HG03045 (cell line): Measurements from ENCODE around the gene FGF2.
"Not testable (repeated sequence)": the region's sequence is repeated elsewhere in the genome, so short reads cannot be mapped to it uniquely, and the experiment has no call there.

Source experiments
- ATAC-seq: cut with Tn5 transposase; IDR thresholded peaks from one replicate; pipeline ENCODE4 v1.9.1; 2021; ENCODE audit warnings: mild to moderate bottlenecking, moderate library complexity; ENCODE audit not compliant: unreplicated experiment

Gene FGF2

DNA sequence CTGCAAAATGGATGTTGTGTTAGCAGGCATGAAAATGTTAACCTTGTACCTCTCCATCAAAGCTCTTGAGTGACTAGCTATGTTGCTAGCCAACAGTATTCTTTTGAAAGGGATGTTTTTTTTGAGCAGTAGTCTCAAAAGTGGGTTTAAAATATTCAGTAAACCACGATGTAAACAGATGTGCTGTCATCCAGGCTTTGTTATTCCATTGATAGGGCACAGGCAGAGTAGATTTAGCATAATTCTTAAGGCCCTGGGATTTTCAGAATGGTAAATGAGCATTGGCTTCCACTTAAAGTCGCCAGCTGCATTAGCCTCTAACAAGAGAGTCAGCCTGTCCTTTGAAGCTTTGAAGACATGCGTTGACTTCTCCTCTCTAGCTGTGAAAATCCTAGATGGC lies 18.4 kb downstream of the FGF2 start:
- ATAC-seq = no peak

DNA sequence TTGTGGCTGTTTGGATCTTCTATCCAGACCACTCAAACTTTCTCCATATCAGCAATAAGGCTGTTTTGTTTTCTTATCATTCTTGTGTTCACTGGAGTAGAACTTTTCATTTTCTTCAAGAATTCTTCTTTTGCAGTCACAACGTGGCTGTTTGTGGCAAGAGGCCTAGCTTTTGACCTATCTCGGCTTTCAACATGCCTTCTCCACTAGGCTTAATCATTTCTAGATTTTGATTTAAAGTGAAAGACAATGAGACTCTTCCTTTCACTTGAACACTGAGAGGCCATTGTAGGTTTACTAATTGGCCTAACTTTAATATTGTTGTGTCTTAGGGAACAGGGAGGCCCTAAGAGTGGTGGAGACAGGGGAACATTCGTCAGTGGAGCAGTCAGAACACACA lies 19.1 kb downstream of the FGF2 start:
- ATAC-seq = no peak

DNA sequence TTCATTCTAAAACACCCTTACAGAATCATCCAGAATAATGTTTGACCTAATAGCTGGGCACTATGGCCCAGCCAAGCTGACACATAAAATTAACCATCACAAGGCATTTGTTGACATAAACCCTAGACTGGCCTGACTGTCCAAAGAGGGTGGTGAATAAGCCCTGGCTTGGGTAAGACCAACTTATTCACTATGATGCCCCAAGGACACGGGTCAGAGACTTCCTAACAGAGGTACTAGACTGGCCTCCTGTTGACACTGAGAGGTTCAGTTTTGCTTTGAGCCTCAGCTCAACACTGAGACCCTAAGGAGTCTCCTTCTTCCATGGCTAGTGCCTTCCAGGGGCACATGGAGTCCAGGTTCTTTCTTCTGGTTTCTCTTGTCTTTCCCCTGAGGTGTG lies 21.3 kb downstream of the FGF2 start:
- no peak for ATAC-seq

DNA sequence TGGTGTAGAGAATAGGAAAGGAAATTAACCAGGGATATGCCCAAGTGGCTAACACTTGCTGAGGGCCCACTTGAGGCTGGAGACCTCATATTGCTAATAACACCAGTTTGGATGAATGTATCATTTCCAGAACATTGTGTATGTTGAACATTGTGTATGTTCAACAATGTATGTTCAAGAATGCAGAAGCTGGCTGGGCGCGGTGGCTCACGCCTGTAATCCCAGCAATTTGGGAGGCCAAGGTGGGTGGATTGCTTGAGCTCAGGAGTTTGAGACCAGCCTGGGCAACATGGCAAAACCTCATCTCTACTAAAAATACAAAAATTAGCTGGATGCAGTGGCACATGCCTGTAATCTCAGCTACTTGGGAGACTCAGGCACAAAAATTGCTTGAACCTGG lies 23.2 kb downstream of the FGF2 start:
- not testable (repeated sequence) for ATAC-seq

DNA sequence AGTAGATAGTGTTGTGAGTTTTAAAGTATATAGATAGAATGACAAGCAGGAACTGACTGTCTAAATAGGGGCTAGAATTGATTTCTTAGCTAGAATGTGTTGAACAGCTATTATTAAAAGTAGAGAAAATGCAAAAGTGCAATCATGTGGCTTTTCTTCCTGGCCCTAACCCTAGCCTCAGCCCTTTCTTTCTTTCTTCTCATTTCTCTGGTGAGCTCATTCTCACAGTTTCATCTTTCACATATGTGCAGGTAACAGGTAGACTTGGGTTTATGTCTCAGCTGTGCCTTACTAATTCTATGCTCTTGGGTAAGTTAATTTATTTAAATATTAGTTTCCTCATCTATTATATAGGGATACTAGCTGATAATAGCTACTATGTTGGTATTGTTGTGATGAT lies 24.9 kb downstream of the FGF2 start:
- ATAC-seq = no peak

DNA sequence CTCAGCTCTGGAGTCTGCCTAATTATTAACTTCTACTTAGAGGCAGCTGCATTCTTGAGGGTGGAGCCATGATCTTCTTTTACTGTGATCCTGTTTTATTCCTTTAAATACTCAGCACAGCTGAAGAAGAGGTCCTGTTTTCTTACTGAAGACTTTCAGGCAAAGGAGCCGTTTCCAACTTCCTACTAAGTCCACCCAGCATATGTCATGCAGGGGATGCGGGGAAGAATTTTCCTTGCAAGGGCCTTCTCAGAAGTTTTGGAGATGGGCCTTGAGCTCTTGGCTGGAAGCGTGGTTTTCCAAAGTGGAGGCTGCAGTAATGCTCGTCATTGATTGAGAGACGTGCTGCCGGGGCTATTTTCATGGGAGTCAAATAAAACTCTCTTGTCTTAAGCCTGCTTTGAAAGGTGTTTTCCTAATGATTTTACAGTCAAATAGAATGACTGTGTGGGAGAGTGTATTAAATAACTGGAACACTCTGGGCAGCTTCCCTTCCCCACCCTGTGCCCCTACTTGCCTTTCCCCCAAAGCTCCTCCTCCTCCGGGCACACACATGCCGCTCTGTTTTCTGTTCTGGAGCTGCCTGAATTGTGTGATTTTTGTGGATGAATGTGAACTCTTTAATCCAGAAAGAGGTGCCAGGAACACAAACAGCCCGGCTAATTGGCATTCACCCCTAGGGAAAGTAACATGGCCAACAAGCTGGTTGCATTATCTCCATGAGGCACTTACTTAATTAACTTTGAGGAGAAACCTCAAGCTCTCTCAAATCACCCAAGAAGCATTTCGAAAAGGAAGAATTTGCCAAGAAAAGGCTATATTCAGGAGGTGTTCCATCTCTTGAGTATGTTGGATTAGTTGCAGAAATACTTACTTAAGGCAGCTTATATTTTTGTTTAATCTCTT lies 28.1 kb downstream of the FGF2 start:
- ATAC-seq = no peak

DNA sequence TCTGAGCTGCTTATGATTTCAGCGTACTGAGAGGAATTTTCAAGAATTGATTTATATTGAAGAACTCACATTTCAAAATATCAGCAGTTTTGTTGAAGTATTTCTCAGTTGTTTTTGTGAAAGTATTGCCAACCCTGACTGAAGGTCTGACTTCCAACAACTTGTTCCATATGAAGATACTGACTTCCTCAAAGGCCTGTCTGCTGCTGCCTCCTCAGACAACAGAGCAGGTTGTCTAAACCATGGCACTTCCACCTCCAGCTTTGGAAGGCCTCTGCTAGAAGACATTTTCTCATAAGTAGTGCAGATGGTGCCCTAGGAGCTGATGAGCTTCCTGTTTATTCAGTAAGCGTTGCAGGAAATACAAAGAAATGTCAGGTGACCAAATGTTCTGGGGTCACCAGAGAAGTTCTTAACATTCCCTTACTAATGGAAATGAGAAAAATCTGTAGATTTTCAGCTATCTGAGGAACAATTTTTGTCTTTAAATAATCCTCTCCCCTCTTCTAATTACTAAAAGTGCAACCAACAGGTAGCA lies 28.8 kb downstream of the FGF2 start:
- ATAC-seq = no peak

DNA sequence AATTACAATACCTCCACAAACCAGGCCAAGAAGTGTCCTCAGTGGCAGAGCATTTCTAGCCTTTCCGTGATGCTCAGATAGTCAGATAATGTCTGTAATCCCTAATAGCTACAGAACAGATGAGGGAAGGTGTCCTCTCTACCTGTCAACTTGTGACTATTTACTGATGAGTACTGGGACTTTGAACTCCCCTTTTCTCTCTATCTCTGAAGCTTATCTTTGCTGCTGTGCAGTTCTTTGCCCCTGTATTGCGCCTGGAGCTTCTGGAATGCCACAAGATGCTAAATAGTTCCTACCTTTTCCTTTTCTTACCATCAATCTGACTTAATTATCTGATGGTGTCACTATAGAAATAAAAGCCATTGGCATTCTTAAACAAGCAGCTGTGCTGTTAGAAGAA lies 30.5 kb downstream of the FGF2 start:
- ATAC-seq = no peak

DNA sequence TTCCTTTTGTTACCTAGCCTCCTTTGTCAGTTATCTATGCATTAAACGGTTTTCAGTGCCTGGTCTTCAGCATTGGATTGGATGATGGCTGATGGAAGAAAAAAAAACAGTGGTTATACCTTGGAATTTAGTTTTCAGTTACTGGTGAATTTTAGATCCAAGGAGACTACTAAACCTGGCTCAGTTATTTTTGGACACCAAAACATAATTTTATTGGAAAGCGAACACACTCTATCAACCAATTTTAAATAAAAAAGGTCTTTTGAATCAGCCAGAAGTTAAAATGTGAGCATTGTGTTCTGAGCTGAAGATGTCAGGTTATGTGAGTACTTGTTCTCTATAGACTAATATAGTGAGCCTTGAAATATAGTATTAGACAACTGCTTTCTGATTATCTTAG lies 32.1 kb downstream of the FGF2 start:
- ATAC-seq = no peak

DNA sequence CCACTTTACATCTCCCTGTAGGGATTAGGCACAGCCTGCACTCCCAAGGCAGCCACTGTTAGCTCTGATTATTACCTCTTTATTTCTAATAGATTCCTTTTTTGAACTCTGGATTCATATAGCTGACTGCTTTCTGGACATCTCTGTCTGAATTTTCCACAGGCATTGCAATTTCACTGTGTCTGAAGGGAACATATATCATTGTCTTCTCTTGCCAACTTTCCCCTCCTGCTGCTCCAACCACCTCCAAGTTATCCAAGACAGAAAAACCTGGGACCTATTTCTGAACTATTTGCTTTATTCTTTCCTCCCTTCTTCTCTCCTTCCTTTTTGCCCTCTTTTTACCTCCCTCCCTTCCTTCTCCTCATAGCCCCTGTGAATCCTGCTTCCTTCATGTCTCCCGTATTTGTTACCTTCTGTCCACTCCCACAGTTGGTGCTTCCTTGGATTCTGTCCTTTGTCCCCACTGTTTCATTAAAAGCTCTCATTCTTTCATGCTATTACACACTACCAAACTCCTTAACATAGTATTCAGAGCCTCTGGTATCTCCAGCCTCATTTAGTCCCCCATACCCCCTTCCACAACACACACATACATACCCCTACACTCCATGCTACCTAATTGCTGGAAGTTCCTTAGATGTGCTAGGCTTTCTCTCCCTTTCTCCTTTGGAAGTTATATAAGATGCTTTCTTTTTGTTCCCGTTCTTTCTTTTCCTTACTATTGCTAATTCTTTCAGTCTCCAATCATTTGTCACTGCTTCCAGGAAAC lies 34.7 kb downstream of the FGF2 start:
- ATAC-seq = no peak

DNA sequence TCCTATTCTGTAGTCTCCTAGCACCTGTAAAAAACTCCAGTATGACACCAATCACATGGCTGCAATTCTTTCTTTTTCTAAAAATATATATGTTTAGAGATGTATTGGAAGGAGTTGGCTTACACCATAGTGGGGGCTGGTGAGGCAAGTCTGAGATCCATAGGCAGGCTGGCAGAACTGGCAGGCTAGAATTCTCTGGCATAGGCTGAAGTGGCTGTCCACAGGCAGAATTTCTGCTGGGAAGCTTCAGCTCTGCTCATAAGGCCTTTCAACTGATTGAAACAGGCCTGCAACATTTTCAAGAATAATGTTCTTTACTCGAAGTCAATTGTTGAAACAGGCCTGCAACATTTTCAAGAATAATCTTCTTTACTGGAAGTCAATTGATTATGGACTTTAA lies 37.0 kb downstream of the FGF2 start:
- no peak for ATAC-seq

DNA sequence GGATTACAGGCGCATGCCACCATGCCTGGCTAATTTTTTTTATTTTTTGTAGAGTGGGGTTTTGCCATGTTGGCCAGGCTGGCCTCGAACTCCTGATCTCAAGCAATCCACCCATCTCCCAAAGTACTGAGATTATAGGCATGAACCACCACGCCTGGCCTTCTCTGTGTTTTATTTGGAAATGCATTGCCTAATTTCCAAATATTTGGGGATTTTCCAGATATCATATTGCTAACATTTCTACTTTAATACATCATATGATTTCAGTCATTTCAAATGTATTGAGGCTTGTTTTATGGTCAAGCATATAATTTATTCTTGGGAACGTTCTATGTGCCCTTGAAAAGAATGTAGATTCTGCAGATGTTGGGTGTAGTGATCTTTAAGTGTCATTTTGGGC lies 38.8 kb downstream of the FGF2 start:
- no peak for ATAC-seq

DNA sequence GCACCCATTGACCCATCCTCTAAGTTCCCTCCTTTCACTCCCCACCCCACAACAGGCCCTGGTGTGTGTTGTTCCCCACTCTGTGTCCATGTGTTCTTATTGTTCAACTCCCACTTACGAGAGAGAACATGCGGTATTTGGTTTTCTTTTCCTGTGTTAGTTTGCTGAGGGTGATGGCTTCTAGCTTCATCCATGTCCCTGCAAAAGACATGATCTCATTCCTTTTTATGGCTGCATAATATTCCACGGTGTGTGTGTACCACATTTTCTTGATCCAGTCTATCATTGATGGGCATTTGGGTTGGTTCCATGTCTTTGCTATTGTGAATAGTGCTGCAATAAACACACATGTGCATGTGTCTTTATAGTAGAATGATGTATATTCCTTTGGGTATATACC lies 41.6 kb downstream of the FGF2 start:
- ATAC-seq = not testable (repeated sequence)

DNA sequence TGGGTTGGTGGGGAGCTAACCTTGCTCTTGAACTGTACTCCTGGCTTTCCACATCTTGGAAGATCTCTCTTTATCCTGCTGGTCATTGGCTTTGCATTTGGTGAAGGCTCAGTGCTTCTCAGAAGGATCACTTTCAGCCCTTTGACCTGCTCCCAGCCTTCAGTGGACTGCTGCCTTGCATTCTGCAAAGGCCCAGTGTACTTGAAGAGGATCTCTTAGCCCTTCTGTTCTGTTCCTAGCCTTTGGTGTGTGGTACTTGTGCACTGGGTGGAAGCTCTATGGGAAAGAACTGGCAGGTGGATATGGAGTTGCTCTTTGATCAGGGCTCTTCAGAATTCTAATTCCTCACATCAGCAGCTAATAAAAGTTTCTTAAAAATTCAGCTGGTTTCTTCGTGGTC lies 46.5 kb downstream of the FGF2 start:
- no peak for ATAC-seq

DNA sequence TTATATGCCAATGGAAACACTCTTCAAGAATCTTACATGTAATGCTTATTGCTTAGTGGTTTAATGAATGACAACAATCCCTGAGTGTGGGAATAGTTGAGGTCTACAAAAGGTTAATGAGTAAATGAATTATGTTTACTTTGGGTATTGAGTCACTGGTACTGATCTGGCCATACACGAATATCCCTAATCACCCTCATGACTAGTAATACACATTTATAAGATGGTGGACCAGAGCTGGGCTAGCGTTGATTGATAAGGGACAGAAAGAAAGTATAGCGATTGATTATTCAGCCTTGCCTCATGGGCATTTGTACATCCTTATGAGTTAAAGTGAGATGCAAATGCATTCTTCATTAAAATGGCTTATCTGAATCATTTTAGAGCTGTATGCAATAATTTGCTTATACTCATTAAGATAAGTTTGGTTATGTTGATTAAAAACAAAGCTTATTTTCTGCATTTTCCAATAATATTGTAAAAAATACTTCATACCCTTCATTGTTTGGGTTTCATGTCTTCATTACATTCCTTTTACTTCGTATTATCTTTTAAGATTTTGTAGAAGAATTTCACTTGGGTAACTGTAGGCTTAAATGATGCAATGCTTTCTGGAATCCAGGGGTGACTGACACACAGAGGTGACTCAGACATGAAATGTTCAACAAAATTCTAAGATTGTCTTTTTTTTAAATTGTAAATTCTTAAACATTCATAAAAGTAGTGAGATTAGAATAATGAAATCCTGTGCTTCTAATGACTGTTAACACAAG lies 47.4 kb downstream of the FGF2 start:
- no peak for ATAC-seq

DNA sequence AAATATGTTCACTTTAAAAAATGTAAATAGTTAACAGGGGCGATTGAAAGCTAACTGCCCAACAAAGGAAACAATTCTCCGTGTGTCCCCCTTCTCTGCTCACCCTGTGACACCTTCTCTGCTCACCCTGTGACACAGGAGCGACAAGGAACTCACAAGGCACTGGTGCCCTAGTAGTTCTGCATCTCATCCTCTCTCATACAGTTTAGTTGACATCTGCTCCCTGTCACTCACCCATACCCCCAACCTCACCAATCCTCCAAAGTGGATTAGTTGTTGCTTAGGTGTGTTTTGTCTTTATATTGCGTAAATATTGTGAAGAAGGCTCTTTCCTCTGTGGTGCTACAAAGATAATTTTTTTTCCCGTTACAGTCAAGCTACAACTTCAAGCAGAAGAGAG lies 49.3 kb downstream of the FGF2 start:
- no peak for ATAC-seq

DNA sequence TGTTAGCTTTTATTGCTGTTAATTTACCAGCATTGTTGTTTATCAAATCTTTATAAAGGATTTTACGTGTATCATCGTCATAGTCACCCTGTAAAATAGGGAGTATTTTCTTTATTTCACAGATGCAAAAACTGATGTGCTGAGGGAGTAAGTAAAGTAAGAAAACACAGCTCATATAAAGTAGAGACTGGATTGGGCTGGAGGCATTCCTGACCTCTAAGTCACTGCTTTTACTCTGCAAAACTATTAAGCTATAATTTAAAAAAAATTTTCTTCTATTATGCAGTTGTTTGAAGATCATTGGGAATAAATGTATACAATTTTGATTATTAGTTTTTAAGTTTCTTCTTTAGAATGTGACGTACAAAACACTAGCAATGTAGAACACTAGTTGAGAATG lies 49.8 kb downstream of the FGF2 start:
- no peak for ATAC-seq

DNA sequence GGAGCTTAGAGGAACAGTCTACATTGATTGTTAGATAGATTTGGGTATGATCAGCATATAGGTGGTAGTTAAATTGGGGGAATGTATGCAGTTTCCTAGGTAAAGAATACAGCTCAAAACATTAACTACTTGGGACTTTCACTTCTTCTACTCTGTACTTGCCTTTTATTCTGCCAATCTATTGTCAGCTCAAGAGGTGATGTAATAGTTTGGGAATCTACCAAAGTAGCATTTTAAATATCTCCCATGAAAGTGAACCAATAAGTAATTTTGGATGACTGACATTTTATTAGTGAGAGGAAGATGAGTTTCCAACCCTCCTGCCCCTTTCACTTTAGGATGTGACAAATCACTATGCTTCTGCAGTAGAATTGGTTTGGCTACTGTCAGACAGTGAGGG lies 52.4 kb downstream of the FGF2 start:
- no peak for ATAC-seq

DNA sequence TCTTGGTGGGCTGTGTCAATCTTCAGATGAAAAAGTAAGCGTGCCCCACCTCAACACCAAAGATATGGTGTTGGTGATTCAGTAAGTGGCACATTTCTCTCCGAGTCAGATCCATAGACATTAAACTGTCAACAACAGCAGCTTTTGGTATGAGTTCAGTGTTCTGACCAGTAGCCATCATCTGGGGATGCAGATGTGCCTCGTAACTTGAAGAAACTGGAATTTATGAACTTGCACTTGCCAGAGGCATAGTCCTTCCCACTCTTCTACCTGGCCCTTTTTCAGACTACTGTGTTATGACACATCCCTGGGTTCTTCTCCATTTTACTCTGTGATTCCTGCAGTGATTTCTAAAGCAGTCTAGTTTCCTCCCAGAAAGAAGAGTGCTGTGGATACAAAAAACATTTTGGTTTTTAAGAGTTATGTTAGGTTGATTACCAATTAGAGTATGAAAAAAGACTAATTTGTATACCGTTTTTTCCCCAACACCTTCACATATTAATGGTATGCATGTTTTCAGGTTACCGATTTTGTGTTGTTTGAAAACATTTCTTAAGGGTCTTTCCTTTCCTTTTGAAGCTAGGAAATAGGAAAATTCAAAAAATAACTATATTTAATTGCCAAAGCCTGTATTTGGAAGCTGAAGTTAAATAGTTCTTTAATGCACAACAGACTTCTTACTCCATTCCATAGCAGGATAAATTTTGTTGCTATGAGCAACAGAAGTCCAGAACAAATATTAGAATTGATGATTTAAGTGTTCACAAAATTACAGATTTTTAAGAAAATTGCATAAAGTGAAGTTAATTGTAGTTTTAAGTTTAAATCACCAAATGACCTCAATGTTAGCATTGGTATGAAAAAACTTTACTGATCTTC lies 56.5 kb downstream of the FGF2 start:
- no peak for ATAC-seq

DNA sequence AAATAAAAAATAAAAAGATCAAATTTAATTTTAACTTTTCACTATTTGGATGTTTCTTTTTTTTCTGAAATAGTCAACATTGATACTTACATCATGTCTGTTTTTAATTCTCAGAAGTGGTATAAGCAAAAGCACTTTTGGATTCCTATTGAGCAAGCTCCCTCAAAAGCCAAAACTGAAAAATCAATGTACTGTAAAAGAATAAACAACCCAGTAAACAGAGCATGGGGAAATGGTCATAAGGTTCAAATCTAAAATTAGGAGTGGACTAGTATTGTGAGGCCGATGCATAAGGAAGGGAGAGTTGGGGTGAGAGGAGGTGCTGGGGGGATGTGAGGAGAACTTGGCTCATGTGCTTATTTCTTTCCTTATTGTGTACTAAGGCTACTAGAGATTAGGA lies 57.9 kb downstream of the FGF2 start:
- no peak for ATAC-seq
